ENCODE results near the gene FBN3.
"Not testable (repeated sequence)": the region's sequence is repeated elsewhere in the genome, so short reads cannot be mapped to it uniquely, and the experiment has no call there.

Gene FBN3

GRCh38 chr19:8030960-8031359 lies 118.4 kb downstream of the FBN3 start:
- in situ Hi-C loops (cut with MboI; ENCODE audit: low sequenced_read_pairs) = no loop called here

- in situ Hi-C loops (cut with MboI; ENCODE audit: low sequenced_read_pairs) = no loop called here
Measured at GRCh38 chr19:8028951-8029491, 120.4 kb downstream of the FBN3 start.

- in situ Hi-C loops (cut with MboI; ENCODE audit: low sequenced_read_pairs) = no loop called here
Measured at GRCh38 chr19:8025316-8025715, 124.1 kb downstream of the FBN3 start.

GRCh38 chr19:8024256-8024655 lies 125.1 kb downstream of the FBN3 start:
- in situ Hi-C loops (cut with MboI; ENCODE audit: low sequenced_read_pairs) = not testable (repeated sequence)

GRCh38 chr19:8023371-8023770 lies 126.0 kb downstream of the FBN3 start:
- in situ Hi-C loops (cut with MboI; ENCODE audit: low sequenced_read_pairs) = no loop called here

GRCh38 chr19:8022275-8022674 lies 127.1 kb downstream of the FBN3 start:
- in situ Hi-C loops (cut with MboI; ENCODE audit: low sequenced_read_pairs) = no loop called here

GRCh38 chr19:8021374-8021773 lies 128.0 kb downstream of the FBN3 start:
- in situ Hi-C loops (cut with MboI; ENCODE audit: low sequenced_read_pairs) = no loop called here

GRCh38 chr19:8020681-8021080 lies 128.7 kb downstream of the FBN3 start:
- in situ Hi-C loops (cut with MboI; ENCODE audit: low sequenced_read_pairs) = no loop called here

GRCh38 chr19:8017808-8018207 lies 131.6 kb downstream of the FBN3 start:
- in situ Hi-C loops (cut with MboI; ENCODE audit: low sequenced_read_pairs) = no loop called here

Data from HL-60/S4 (cell line).